ES-I3 (cell line): ENCODE results near the gene COG5.
"Not testable (repeated sequence)": the region's sequence is repeated elsewhere in the genome, so short reads cannot be mapped to it uniquely, and the experiment has no call there.

Experiments
- H3K36me3 ChIP-seq: 2 replicates; pipeline ENCODE4 v1.6.1; 2013; ENCODE audit warnings: mild to moderate bottlenecking, low read length, control low read depth, moderate library complexity; ENCODE audit not compliant: insufficient read depth
- H3K4me1 ChIP-seq: 2 replicates; pipeline ENCODE4 v1.6.1; 2013; ENCODE audit warnings: mild to moderate bottlenecking, control low read depth, low read length; ENCODE audit not compliant: insufficient read depth
- H3K9ac ChIP-seq: 2 replicates; pipeline ENCODE4 v1.6.1; 2013; ENCODE audit warnings: low read depth, mild to moderate bottlenecking, low read length, moderate library complexity
- H3K9me3 ChIP-seq: 2 replicates; pipeline ENCODE4 v1.6.1; 2013; ENCODE audit warnings: mild to moderate bottlenecking, low read length, moderate library complexity; ENCODE audit not compliant: control insufficient read depth, insufficient read depth

COG5 gene

GRCh38 chr7:107167483-107168232 is 396.1 kb downstream of the COG5 start:
- H3K9ac ChIP-seq = peak overlapping the region; percentile 62
- H3K9me3 ChIP-seq = no peaks in the 10 kb centered on the region
- no peaks in the 10 kb centered on the region for H3K4me1 ChIP-seq
- no peaks in the 10 kb centered on the region; the same call in 1 of the 2 replicates for H3K36me3 ChIP-seq

- H3K9ac ChIP-seq = peak overlapping the region; percentile 62
- no peaks in the 10 kb centered on the region for H3K9me3 ChIP-seq
- H3K4me1 ChIP-seq = no peaks in the 10 kb centered on the region
- no peaks in the 10 kb centered on the region; the same call in 1 of the 2 replicates for H3K36me3 ChIP-seq
Observed at GRCh38 chr7:107166736-107167426, 396.8 kb downstream of the COG5 start.

- H3K4me1 ChIP-seq = no peaks in the 10 kb centered on the region
Observed at GRCh38 chr7:107165341-107165740, 398.4 kb downstream of the COG5 start.

GRCh38 chr7:107164092-107164491 is 399.6 kb downstream of the COG5 start:
- Histone ChIP-seq H3K4me1 (no peaks in the 10 kb centered on the region), H3K9ac (no peak overlapping the region), H3K9me3 (no peaks in the 10 kb centered on the region), H3K36me3 (0 out of 2 replicates have a peak, but pooled peaks cover 4% of the 10 kb centered on the region)

More at GRCh38 chr7:107165341-107165740, 398.4 kb downstream of the COG5 start:
- Histone ChIP-seq H3K36me3 (no peaks in the 10 kb centered on the region), H3K9ac (no peak overlapping the region), H3K9me3 (no peaks in the 10 kb centered on the region)

GRCh38 chr7:107162475-107162874 is 401.2 kb downstream of the COG5 start:
- 0 out of 2 replicates have a peak, but pooled peaks cover 4% of the 10 kb centered on the region for H3K36me3 ChIP-seq
- H3K4me1 ChIP-seq = no peaks in the 10 kb centered on the region
- H3K9me3 ChIP-seq = no peaks in the 10 kb centered on the region

GRCh38 chr7:107161415-107161814 is 402.3 kb downstream of the COG5 start:
- H3K36me3 ChIP-seq = 0 out of 2 replicates have a peak, but pooled peaks cover 4% of the 10 kb centered on the region

More at GRCh38 chr7:107162475-107162874, 401.2 kb downstream of the COG5 start:
- H3K9ac ChIP-seq = no peak overlapping the region

GRCh38 chr7:107160389-107160788 is 403.3 kb downstream of the COG5 start:
- Histone ChIP-seq H3K9ac (no peak overlapping the region), H3K4me1 (no peaks in the 10 kb centered on the region), H3K36me3 (0 out of 2 replicates have a peak, but pooled peaks cover 4% of the 10 kb centered on the region), H3K9me3 (no peaks in the 10 kb centered on the region)

More at GRCh38 chr7:107161415-107161814, 402.3 kb downstream of the COG5 start:
- no peaks in the 10 kb centered on the region for H3K4me1 ChIP-seq
- no peak overlapping the region for H3K9ac ChIP-seq
- no peaks in the 10 kb centered on the region for H3K9me3 ChIP-seq

- Histone ChIP-seq H3K9ac (no peak overlapping the region), H3K36me3 (0 out of 2 replicates have a peak, but pooled peaks cover 4% of the 10 kb centered on the region), H3K9me3 (no peaks in the 10 kb centered on the region), H3K4me1 (no peaks in the 10 kb centered on the region)
Observed at GRCh38 chr7:107158028-107158427, 405.7 kb downstream of the COG5 start.

- Histone ChIP-seq H3K36me3 (0 out of 2 replicates have a peak, but pooled peaks cover 4% of the 10 kb centered on the region), H3K4me1 (no peaks in the 10 kb centered on the region), H3K9me3 (no peaks in the 10 kb centered on the region)
Observed at GRCh38 chr7:107157091-107157490, 406.6 kb downstream of the COG5 start.

GRCh38 chr7:107155726-107156125 is 408.0 kb downstream of the COG5 start:
- H3K36me3 ChIP-seq, H3K4me1 ChIP-seq, H3K9ac ChIP-seq, H3K9me3 ChIP-seq: not testable (repeated sequence)

More at GRCh38 chr7:107157091-107157490, 406.6 kb downstream of the COG5 start:
- no peak overlapping the region for H3K9ac ChIP-seq

GRCh38 chr7:107154826-107155225 is 408.9 kb downstream of the COG5 start:
- H3K9ac ChIP-seq = no peak overlapping the region
- H3K9me3 ChIP-seq = no peaks in the 10 kb centered on the region
- H3K36me3 ChIP-seq = 0 out of 2 replicates have a peak, but pooled peaks cover 4% of the 10 kb centered on the region

GRCh38 chr7:107152011-107152410 is 411.7 kb downstream of the COG5 start:
- Histone ChIP-seq H3K9ac (no peak overlapping the region), H3K9me3 (no peaks in the 10 kb centered on the region), H3K36me3 (no peaks in the 10 kb centered on the region), H3K4me1 (no peaks in the 10 kb centered on the region; the same call in 1 of the 2 replicates)

More at GRCh38 chr7:107154826-107155225, 408.9 kb downstream of the COG5 start:
- no peaks in the 10 kb centered on the region for H3K4me1 ChIP-seq
